Osteocyte (in vitro differentiated cells): ENCODE data around the gene MYL12A. TPM values are rescaled to one million over a fixed set of nuclear protein-coding genes. Genes with fewer than 3 reads are reported as not detected.

Experiments used
- DNase-seq: peaks from one replicate; pipeline ENCODE4 v3.0.0; 2021; ENCODE audit warnings: mixed read lengths; ENCODE audit not compliant: unreplicated experiment; ENCODE audit errors: extremely low spot score
- H3K27ac Mint-ChIP-seq: one replicate; pipeline ENCODE4 v1.8.0; 2021; ENCODE audit warnings: mild to moderate bottlenecking, mixed read lengths; ENCODE audit not compliant: unreplicated experiment
- H3K27me3 Mint-ChIP-seq: one replicate; pipeline ENCODE4 v1.8.0; 2021; ENCODE audit warnings: mixed read lengths; ENCODE audit not compliant: unreplicated experiment
- H3K36me3 Mint-ChIP-seq: one replicate; pipeline ENCODE4 v1.8.0; 2021; ENCODE audit warnings: mixed read lengths; ENCODE audit not compliant: unreplicated experiment
- H3K4me1 Mint-ChIP-seq: one replicate; pipeline ENCODE4 v1.8.0; 2021; ENCODE audit warnings: mixed read lengths; ENCODE audit not compliant: unreplicated experiment
- H3K4me3 Mint-ChIP-seq: one replicate; pipeline ENCODE4 v1.8.0; 2021; ENCODE audit warnings: mild to moderate bottlenecking, moderate library complexity, mixed read lengths; ENCODE audit not compliant: unreplicated experiment
- H3K9me3 Mint-ChIP-seq: one replicate; pipeline ENCODE4 v1.8.0; 2021; ENCODE audit warnings: mixed read lengths; ENCODE audit not compliant: unreplicated experiment
- total RNA-seq: library from RNA; stranded (reverse); gene quantifications from 2 replicates; pipeline ENCODE4 v1.2.1, GENCODE V29; 2021
- TF ChIP-seq, protein P1 (sequence below): fragments of 200-600 bp; sonication (generic); IDR thresholded peaks from 2 replicates; pipeline ENCODE4 v1.5.0; 2021; ENCODE audit warnings: antibody characterized with exemption, mild to moderate bottlenecking, moderate library complexity

MYL12A gene
- total RNA-seq, 1 donor from 2014 or later = 500 TPM

DNA sequence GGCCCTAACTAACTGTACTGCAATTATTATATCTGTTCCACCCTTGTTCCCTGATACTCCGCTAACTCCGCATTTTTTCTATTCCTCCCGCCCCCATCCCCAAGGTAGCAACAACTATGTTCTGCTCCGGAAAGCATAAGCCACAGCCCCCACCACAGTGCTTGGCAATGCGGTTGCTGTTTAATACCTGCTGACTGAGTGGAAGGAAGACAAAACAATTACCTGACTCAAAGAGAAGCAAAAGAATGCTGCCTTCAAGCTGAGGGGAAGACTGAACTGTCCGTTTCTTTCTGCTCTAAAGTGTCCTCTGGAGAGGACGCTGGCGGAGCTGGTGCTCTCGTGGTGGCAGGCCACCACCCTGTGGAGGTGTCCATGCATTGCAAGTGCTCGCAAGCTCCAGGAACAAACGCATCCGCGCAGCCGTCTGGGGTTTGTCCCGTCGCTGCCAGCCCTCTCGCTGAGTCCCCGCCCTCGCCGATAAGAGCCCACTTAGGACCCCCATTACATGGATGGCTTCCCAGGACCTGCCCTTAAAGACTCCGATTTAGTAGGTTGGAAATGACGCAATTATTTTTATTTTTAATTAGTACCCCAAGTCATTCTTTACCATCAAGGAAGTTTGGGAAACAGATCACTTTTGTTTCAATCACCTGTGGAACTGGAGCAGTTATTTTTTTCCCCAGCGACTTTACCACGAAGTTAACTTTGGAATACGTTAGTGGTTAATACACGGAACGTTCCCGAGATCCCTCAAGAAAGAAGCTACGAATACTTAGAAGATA lies 1.6 kb upstream of the MYL12A start:
- peaks cover 34% of the 10 kb centered on the region for H3K4me1 Mint-ChIP-seq
- peaks cover 12% of the 10 kb centered on the region for H3K36me3 Mint-ChIP-seq
- peak overlapping the region; percentile 88 for H3K4me3 Mint-ChIP-seq
- no peaks in the 10 kb centered on the region for H3K27me3 Mint-ChIP-seq
- TF ChIP-seq, protein P1, sequence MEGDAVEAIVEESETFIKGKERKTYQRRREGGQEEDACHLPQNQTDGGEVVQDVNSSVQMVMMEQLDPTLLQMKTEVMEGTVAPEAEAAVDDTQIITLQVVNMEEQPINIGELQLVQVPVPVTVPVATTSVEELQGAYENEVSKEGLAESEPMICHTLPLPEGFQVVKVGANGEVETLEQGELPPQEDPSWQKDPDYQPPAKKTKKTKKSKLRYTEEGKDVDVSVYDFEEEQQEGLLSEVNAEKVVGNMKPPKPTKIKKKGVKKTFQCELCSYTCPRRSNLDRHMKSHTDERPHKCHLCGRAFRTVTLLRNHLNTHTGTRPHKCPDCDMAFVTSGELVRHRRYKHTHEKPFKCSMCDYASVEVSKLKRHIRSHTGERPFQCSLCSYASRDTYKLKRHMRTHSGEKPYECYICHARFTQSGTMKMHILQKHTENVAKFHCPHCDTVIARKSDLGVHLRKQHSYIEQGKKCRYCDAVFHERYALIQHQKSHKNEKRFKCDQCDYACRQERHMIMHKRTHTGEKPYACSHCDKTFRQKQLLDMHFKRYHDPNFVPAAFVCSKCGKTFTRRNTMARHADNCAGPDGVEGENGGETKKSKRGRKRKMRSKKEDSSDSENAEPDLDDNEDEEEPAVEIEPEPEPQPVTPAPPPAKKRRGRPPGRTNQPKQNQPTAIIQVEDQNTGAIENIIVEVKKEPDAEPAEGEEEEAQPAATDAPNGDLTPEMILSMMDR = peak; percentile 99
- H3K27ac Mint-ChIP-seq = peak overlapping the region; percentile 99
- H3K9me3 Mint-ChIP-seq = no peaks in the 10 kb centered on the region
- DNase-seq = peak; percentile 94

DNA sequence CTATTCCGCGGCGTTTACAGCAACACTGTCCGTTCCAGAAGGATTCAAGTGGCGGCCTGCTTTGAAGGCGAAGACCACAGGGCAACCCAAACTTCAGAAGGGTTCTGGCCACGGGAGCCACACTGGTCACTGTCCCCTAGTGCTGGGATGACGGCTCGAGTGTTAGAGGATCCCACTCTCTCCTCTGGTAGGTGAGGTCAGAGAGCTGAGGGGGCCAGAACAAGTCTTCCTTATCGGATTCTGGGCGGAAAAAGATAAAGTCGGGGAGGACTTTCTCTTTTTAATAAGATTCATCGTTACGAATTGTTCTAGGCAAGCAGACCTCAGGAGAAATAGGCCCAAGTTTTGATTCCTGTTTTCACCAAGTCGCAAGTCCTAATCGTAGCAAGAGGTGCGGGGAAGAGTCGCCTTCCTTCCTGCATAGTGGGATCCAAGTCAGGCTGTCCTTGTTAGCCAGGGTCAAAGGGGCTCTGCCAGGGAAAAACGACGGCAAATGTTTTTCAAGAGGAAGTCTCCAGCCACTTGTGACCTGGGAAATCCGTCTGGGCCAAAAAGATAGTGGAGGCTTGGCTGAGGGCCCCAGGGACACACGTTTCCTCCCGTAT lies 864 bp upstream of the MYL12A start:
- no peak for DNase-seq
- H3K4me1 Mint-ChIP-seq = peaks cover 41% of the 10 kb centered on the region
- TF ChIP-seq, protein P1 = no peak
- peak overlapping the region; percentile 88 for H3K4me3 Mint-ChIP-seq
- H3K27ac Mint-ChIP-seq = peak overlapping the region; percentile 99
- H3K36me3 Mint-ChIP-seq = peaks cover 12% of the 10 kb centered on the region
- H3K27me3 Mint-ChIP-seq = no peaks in the 10 kb centered on the region
- no peaks in the 10 kb centered on the region for H3K9me3 Mint-ChIP-seq

DNA sequence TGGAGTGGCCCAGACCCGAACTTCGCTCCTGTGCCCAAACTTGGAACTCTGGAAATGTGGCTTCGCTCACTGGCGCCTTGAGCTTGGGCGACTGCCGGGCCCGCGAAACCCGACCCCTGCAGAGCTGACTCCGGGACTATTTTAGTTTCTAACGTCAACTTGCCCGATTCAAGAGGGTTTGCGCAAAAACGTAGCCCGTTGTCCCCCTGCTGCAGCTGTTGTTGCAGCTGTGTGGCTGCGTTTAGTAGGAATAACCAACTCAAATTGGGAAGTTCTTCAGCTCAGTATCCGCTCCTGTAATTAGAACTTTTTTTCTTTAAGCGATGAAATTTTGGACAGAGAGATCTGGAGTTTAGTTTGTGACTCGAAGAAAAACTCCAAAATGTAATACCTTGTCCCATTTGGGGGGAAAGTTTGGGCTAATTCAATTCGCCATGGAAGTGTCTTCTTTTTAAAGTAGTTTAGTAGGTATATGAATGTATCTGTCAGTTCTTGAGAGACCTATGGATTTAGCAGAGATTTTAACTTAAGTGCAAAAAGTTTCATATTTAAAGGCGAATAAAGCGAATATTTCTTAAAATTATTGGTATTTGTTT lies 559 bp downstream of the MYL12A start:
- H3K27me3 Mint-ChIP-seq = no peaks in the 10 kb centered on the region

DNA sequence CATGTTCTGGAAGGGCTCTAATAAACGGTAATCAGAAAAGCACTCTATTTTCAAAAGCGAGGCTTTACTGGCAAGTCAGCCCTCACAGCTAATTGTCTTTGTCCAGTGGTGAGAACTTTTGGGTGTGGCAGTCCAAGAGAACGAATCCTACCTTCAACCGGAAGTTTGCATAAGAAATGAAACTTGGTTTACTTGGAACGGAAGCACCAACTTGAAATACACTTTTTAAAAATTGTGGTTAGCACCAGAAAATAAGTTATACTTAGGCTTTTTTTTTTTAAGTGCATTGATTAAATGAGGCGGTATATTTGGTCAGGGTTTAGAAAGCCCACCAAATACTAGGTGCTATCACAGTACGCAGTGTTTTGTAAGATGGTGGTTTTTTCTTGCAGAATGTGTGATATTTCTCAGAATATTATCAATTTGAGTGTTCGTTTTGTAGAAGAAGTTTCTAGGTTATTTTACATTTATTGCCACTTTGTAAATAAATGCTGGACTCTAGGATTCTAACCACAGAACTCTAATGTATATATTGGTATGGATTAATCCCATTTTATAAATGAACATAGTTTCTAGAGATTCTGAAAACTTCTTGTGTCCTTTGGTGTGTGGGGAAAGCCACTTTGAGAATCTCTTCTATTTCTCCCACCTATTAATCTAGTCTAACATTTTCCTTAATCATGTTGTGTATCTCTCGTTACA lies 1.2 kb downstream of the MYL12A start:
- no peak for DNase-seq
- TF ChIP-seq, protein P1 = no peak
- Mint-ChIP-seq H3K27me3 (no peaks in the 10 kb centered on the region), H3K4me3 (peak overlapping the region; percentile 88), H3K36me3 (peaks cover 25% of the 10 kb centered on the region), H3K4me1 (peaks cover 62% of the 10 kb centered on the region), H3K9me3 (no peaks in the 10 kb centered on the region), H3K27ac (peak overlapping the region; percentile 99)

More for the DNA sequence above, 559 bp downstream of the MYL12A start:
- Mint-ChIP-seq H3K27ac (peak overlapping the region; percentile 99), H3K9me3 (no peaks in the 10 kb centered on the region), H3K36me3 (peaks cover 18% of the 10 kb centered on the region), H3K4me1 (peaks cover 55% of the 10 kb centered on the region), H3K4me3 (peak overlapping the region; percentile 88)
- no peak for DNase-seq
- TF ChIP-seq, protein P1 = no peak
